SKM-1 (cell line): ENCODE data around the gene CLK1.
A peak's percentile ranks its signal among the peaks of the same experiment; 100 is the strongest.
"Not testable (repeated sequence)": the region's sequence is repeated elsewhere in the genome, so short reads cannot be mapped to it uniquely, and the experiment has no call there.

Source experiments
- DNase-seq: peaks from one replicate; lab custom pipeline; 2025; ENCODE audit not compliant: unreplicated experiment; lab: John Stamatoyannopoulos, UW

CLK1 gene

DNA sequence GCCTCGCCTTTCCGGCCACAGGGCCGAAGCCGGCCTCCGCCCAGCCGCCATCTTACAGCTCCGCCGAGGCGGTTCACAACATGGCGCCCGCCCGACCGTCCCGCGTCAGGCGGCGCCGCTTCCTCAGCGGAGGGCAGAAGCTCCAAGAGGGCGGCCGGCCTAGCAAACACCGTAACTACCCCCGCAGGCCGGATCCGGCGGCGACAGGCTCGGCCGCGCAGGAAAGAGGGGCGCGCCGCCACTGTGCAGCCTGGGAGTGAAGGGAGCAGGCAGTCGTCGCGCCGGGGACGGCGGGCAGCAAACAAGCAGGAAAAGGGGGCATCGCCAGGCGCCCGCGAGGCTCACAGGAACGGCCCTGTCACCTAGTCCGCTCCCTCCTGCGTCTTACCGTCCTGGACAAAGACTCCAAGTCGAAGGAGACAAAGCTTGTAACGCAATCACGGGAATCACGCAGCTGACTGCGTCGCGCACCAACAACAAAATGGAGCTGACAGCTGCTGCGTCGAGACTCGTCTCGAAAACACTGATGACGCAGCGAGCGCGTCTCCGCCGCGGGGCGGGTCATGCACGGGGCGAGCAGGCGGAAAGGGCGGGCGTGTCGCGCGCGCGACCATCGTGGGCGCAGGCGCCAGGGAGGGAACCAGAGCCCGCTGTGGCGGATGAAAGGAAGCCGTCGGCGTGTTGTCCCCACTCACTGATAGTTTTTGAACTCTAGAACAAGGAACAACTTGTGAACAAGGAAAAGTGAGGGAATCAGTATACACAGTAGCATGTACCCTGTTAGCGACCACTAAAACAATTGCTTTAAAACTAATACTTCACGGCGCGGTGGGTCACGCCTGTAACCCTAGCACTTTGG, at the start of gene CLK1:
Gene CLK1, minus strand, starts transcription at position 483 of the 859 bp plus-strand sequence. CDS start 2,796 bp downstream, outside the sequence.
- peak; percentile 73 for DNase-seq

DNA sequence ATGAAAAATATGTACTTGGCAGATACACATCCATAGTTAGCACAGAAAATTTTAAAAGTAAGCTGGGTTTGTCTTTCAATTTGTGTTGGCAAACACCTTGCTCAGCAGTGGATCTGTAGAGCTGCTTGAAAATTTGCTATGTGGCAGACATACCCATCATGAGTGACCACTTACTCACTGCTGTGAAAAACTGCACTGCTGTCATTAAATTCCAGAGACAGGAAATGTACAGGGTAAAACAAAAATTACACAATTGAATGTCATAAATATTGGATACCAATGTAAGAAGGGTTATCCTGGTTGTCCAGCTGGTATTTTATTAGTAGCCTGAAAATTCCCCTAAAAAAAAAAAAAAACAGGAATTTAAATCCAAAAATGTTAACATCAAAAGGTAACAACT, 49.2 kb upstream of the CLK1 start:
- no peak for DNase-seq

DNA sequence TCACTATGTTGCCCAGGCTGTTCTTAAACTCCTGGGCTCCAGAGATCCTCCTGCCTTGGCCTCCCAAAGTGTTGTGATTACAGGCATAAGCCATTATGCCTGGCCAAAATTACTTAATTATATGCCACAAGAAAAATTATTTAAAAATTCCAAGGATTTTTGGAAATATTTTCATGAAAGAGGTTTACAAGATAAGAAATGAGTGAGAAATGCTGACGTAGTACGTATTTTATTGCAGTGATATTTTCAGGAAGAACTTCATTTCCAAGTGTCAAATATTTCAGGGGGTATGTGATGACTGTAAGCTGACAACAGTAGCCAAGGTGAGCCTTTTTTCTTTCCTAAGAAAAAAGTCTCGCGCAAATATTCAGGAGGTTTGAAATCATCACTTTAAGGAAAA, 45.5 kb upstream of the CLK1 start:
- no peak for DNase-seq

DNA sequence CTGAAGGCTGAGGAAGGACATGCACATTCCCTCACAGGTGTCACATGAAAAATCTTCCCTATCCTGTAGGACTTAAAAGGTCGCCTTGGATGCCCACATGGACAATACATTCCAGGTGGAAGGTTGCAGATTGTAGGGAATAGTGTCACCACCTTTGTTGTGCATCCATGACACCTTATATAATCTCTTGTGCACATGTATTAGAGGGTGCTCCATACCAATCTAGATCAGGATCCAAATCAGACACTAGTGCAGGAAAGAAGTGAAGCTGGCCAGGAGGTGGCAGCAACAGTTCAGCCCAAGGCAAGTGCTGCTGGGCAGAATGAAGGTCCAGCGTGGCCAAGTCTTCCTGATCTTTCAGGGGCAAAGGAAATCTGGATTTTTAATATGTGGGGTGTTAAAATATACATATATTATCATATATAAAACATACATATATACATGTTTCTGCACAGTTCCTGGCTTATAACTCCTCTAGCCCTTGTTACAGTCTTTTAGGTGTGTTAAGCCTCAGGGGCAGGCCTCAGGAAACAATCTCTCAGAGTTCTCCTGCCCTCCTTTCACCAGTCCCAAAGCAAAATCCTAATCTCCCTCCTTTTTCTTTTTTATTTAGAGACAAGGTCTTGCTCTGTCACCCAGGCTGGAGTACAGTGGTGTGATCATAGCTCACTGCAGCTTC, 41.3 kb upstream of the CLK1 start:
- peak; percentile 52 for DNase-seq

DNA sequence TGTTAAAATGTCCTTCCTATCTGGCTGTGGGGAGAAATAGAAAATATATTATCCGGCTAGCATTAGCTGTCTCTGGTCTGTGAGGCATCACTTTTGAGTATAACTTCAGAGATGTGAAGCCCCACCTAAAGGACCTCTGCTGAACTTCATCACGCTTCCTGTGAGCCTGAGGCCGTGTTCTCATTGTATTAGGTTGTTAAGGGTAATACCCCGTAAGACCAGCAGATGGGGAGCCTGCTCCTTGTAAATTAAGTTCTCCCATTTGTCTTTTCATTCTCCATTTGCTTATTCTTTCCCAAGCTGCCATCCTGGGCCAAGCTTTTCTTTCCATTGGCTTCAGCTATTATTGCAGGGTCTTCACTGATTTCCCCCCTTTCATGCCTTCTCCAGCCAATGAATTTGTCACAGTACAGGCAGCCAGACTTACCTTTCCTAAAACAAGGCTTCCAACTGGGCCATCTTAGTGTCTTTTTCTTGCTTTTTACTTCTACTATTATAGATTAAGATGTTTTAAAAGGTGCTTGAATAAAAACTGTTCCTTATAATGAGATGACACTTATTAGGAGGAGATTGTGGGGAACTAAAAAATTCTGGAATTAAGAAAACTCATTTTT, 37.1 kb upstream of the CLK1 start:
- DNase-seq: peak; percentile 86

DNA sequence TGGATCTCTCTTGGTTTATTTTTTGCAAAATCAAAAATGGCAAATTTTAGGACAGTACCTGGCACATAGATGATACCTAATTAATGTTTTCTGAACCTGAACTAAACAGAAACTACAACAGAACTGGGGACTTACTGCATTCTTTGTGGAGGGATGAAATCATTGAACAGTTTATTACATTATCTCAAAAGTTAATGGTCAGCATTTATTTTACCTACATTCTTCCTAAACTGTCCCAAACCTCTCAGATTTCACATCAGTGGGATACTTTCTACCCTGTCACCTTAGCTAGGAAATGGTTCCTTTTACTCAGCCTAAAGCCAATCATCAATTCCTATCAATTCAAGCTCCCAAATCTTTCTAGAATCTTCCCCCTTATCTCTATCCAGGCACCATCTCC, 35.0 kb upstream of the CLK1 start:
- no peak for DNase-seq

DNA sequence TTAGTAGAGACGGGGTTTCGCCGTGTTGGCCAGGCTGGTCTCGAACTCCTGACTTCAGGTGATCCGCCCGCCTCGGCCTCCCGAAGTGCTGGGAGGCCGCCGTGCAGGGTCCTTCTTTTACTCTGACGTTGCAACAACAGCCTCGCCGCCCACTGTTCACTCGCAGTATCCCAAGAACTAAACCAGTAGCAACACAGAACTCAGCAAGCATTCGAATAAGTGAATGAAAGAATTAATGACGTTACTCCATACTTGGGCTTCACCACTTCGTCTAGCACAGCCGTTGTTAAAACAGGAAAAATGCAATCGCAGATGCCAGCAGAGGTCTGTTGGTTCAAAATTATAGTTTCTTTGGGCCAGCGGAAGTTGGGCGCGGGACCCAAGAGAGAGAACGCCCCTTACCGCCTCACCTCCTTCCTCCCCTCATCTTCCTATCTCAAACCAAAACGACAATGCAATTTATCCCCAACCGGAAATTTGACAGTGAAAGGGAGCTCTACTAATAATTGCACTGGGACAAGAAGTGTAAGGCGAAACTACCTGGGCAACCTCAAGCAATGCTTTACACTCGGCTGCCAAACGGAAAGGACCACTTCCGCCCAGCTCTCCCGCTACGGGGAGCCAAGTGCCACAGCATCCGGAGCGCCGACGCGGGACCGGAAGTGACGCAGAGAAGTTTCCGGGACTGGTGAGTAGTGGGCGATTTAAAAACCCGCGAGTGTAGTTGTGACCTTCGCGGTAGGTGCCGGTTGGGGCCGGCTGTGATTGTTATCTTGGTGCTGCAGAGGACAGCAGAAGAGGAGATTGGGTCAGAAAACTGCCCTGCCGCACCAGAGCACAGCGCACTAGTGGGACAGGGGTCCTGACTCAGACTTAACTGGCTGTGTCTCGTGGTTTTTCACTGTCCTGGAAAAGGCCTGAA, 24.5 kb upstream of the CLK1 start, which contains the start of the genes NIF3L1 and PPIL3:
Gene NIF3L1, plus strand, starts transcription at position 668 of the 922 bp plus-strand sequence. CDS start 2,573 bp downstream, outside the sequence.
Gene PPIL3, minus strand, starts transcription at position 374 of the 922 bp plus-strand sequence. CDS start 1,462 bp downstream, outside the sequence.
- peak; percentile 91 for DNase-seq

DNA sequence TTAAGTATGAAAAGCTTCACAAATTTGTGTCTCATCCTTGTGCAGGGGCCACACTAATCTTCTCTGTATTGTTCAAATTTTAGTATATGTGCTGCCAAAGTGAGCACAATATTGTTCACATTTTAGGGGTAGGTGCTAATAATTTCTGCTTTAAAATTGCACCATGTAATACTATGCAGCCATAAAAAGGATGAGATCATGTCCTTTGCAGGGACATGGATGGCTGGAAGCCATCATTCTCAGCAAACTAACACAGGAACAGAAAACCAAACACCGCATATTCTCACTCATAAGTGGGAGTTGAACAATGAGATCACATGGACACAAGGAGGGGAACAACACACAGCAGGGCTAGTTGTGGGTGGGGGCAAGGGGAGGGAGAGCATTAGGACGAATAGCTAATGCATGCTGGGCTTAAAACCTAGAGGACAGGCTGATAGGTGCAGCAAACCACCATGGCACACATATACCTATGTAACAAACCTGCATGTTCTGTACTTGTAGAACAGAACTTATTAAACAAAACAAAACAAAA, 17.3 kb upstream of the CLK1 start:
- DNase-seq: not testable (repeated sequence)

DNA sequence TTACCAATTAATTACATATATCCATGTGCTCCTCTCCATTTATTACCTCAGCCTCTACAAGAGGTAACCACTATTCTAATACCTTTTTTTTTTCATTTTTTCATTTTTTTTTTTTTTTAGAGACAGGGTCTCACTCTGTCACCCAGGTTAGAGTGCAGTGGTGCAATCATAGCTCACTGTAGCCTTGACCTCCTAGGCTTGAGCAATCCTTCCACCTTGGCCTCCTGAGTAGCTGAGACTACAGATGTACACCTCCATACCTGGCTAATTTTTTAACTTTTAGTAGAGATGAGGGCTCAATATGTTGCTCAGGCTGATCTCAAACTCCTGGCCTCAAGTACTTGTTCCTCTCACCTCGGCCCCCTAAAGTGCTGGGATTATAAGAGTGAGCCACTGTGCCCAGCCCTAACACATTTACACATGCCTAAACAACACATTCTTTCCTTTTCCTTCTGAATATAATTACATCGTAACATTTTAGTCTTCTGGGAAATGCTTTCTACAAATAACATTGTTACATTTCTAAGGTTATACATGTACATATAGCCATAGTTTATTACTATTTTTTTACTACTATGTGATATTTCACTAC, 13.9 kb upstream of the CLK1 start:
- no peak for DNase-seq

DNA sequence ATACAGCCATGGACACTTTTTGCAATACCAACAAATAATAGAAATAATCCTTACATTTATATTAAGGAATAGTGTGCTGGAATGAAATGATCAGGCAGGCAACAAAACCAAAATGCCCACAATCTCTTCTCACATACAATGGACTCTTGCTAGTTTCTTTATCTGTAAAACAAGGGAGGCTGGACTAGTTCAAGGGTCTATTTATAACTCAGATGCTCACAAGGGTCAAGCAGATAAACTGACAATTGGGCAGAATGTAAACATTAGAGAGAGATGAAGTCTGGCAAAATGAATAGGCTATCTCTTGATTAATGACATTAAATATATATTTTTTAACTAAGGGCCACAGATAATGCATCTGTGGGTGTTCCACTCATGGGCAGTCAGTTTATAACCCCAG, 13.0 kb upstream of the CLK1 start:
- DNase-seq: no peak

DNA sequence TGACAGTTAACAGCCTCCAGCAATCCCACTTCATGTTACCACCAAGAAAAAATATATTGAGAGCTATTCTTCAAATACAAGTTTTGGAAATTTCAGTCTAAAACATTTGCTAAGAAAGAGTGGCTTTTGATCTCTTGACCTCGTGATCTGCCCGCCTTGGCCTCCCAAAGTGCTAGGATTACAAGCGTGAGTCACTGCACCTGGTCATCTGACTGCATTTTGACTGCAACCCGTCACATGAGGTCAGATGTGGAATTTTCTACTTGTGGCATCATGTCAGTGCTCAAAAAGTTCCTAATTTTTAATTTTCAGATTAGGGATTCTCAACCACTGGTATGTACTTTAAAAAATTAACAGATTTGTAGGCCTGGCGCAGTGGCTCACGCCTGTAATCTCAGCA, 9.1 kb upstream of the CLK1 start:
- DNase-seq: no peak

DNA sequence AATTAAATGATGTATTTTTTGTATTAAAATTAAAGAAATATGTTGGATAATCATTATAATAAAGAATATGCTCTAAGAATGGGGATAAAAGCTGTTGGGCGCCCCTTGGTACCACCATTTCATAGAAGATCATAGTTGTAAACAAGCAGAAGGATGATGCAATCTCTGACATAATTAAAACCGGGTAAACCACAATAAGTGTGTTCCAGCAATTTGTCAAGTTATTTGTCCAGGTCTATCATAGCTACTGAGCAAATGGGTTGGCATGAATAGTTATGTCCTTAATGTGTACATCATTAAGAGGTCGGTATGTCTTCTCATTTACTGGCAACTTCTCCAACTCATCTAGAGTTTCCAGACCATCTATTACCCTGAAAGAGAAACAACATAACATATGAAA, 6.7 kb upstream of the CLK1 start:
- DNase-seq: no peak

DNA sequence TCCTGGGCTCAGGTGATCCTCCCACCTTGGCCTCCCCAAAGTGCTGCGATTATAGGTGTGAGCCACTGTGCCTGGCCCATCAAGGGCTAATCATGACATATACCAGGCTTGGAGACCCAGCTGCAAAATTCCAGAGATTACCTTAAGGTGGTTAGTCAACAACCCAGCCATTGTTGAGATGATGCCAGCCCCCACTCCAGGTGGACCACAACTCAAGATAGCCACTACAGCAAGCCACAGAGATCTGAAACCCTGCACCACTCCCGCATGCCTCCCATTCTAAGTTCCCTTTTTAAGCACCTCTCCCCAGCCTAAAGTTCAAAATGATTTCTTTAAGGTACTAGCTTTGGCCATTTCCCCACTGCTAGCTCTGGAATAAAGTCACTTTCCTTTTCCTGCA, 4.6 kb upstream of the CLK1 start:
- no peak for DNase-seq

DNA sequence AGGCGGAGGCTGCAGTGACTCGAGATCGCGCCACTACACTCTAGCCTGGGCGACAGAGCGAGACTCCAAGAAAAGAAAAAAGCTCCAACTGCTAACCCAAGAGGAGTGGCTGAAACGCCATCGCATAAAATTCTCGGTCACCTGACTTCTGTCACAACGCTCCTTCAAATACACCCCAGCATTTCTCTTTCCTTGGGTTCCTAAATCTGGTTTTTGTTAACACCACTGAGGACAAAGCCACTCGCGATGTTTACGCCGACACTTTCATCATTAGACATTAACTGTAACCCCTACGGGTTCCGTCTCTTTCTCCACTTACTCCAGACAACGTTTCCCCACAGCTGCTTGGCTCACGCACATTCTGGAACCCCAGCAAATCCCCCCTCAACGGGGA, 679 bp downstream of the CLK1 start:
- no peak for DNase-seq

DNA sequence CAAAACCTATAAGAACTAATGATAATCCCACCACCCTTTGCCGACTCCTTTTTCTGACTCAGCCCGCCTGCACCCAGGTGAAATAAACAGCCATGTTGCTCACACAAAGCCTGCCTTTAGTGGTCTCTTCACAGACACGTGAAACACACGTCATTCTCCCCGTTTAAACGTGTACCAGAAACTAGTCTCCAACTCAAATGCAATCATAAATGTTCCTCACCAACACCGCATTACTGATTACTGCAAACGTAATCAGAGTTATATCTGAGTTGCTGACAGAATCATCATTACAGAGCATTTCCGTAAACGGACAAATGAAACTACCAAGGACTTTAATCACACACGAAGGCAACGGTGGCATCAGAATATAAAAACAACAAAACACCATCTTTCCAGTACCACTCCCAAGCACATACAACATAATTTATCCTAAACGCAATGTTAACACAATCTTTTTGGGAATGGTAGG, 1.9 kb downstream of the CLK1 start:
- DNase-seq: no peak

DNA sequence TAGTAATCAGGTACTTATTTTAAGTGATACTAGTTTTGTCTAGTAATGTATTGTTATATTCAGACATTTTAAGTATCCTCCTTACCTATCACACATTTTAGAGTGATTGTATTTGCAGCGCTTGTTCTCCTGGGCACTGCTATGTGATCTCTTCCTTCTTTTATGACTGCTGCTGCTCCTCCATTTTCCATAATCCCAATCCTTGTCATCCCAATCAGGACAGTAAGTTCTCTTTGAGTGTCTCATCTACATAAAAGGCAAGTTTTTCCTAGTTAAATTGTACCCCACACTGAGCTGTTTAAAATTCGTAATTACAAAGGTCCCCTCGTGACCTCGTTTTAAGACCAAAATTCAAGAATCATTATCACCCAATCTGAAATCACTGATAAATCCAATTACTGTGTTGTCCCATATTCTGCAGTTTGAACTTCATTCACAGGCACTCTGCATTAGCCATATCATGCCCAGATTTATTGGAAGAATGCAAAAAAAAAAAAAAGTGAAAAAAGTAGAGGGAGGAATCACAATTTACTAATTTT, 2.8 kb downstream of the CLK1 start:
- DNase-seq: no peak

DNA sequence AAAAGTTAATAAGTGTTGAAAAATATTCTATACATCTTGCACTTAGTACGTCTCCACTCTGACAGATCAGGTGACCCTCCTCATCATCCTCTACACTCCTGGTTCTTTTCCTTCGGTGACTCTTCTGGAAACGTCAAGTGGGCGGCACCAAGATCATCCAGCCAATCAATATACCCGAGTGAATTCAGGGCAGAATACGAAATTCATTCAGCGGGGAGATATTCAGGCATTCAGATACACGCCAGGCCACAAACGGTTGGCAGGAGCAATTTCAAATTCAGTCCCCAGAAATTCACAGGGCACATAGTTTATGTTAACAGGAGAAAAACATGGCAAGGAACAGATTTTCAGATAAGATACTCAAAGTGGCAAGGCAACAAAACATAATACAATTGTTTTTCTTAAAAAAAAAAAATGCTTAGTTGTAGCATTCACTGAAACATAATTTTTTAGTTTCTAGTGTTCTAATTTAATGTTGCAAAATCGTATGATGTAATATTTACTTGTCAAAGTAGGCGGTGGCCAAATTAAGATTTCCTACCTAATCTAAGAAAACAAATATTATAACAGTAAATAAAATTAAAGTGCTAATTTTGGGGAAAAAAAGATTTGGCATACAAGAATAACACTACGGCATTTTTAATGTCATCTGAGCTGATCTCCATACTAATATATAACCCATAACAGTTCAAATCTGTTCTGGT, 4.2 kb downstream of the CLK1 start:
- no peak for DNase-seq

DNA sequence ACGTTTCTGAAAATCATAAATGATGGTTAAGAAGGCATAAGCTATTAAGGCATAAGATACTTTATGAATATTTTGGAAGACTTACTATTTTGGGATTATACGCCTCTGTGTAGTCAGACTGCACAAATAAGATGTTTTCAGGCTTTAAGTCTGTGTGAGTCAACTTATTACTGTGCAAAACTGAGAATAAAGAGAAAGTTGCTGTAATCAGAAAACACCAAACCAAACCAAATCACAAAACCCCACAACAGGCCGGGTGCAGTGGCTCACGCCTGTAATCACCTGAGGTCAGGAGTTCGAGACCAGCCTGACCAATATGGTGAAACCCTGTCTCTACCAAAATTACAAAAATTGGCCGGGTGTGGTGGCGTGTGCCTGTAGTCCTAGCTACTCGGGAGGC, 7.7 kb downstream of the CLK1 start:
- DNase-seq: no peak

DNA sequence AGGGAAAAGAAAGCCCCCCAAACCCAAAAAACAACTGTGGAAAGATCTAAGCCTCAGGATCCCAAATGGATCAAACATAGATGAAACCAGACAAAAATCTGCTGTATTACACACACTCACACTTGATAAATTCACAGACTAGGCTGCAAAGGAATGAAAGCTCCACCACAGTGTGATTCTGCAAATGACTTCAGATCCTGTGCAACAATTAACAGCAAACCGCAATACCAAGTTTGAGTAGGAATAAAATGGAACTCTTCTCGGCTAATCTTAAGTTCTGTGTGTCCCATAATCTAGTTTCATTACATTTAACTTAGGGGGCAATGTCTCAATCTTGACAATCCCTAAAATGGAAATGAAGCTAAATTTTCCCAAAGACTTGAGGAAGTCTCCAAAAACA, 11.9 kb downstream of the CLK1 start:
- no peak for DNase-seq
